Measurements from ENCODE around the gene KLF5.
"Not testable (repeated sequence)": the region's sequence is repeated elsewhere in the genome, so short reads cannot be mapped to it uniquely, and the experiment has no call there.

Gene KLF5

DNA sequence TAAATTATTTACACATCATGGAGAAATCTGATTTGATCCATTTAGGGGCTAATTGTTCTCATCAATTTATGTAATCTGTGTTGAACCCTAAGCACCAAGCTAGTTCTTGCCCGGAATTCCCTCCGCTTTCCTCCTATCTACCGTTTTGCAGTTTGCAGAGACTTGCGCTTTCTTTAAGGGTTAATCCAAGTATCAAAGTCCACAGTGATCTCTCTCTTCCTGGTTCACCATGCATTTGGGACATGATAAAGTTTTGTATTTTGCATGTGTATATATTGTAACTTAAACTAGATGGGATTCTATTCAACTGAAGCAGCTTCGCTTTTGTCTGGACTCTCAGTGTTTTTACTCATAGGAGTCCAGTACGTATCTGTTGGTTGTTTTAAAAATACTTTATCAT, 13.8 kb upstream of the KLF5 start:
- no peak for DNase-seq (ENCODE audit: low read depth, low spot score)
- in situ Hi-C loops (cut with HindIII; ENCODE audit: low sequenced_read_pairs), result no loop called here
- TF ChIP-seq, protein P1, sequence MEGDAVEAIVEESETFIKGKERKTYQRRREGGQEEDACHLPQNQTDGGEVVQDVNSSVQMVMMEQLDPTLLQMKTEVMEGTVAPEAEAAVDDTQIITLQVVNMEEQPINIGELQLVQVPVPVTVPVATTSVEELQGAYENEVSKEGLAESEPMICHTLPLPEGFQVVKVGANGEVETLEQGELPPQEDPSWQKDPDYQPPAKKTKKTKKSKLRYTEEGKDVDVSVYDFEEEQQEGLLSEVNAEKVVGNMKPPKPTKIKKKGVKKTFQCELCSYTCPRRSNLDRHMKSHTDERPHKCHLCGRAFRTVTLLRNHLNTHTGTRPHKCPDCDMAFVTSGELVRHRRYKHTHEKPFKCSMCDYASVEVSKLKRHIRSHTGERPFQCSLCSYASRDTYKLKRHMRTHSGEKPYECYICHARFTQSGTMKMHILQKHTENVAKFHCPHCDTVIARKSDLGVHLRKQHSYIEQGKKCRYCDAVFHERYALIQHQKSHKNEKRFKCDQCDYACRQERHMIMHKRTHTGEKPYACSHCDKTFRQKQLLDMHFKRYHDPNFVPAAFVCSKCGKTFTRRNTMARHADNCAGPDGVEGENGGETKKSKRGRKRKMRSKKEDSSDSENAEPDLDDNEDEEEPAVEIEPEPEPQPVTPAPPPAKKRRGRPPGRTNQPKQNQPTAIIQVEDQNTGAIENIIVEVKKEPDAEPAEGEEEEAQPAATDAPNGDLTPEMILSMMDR (IDR thresholded peaks at IDR 0.05; ENCODE audit: low read depth, low read length), result no peak
- H3K4me3 ChIP-seq (ENCODE audit: low read depth, low read length), result no peak overlapping the region

DNA sequence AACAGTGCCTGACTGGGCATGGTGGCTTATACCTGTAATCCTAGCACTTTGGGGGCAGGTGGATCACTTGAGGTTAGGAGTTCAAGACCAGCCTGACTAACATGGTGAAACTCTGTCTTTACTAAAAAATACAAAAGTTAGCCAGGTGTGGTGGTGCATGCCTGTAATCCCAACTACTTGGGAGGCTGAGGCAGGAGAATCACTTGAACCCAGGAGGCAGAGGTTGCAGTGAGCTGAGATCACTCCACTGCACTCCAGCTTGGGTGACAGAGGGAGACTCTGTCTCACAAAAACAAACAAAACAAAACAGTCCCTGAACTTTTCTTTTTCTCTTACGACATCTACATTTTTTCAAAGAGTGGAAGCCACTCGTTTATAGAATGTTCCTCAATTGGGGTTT, 10.2 kb upstream of the KLF5 start:
- DNase-seq (ENCODE audit: low read depth, low spot score); in situ Hi-C loops (cut with HindIII; ENCODE audit: low sequenced_read_pairs); H3K4me3 ChIP-seq (ENCODE audit: low read depth, low read length): not testable (repeated sequence)

DNA sequence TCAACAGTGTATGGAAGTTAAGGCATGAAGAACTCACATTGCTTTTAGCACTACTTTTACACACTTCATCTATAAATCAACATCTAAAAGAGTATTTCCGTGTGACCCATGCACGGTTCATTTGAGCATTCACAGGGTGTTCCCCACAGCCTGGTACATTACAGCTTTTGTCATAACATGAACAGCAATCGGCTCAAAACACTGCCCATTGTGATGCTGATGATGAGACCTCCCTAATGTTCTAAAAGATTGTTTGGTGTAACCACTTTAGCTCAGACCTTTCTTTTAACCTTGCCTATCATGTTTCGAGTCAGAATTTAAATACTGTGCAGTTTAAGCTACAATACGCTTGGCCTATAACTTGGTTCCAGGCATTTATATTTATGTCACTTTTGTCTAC, 4.1 kb upstream of the KLF5 start:
- TF ChIP-seq, protein P1 (IDR thresholded peaks at IDR 0.05; ENCODE audit: low read depth, low read length), result no peak
- in situ Hi-C loops (cut with HindIII; ENCODE audit: low sequenced_read_pairs), result no loop called here
- DNase-seq (ENCODE audit: low read depth, low spot score), result no peak
- H3K4me3 ChIP-seq (ENCODE audit: low read depth, low read length), result no peak overlapping the region

DNA sequence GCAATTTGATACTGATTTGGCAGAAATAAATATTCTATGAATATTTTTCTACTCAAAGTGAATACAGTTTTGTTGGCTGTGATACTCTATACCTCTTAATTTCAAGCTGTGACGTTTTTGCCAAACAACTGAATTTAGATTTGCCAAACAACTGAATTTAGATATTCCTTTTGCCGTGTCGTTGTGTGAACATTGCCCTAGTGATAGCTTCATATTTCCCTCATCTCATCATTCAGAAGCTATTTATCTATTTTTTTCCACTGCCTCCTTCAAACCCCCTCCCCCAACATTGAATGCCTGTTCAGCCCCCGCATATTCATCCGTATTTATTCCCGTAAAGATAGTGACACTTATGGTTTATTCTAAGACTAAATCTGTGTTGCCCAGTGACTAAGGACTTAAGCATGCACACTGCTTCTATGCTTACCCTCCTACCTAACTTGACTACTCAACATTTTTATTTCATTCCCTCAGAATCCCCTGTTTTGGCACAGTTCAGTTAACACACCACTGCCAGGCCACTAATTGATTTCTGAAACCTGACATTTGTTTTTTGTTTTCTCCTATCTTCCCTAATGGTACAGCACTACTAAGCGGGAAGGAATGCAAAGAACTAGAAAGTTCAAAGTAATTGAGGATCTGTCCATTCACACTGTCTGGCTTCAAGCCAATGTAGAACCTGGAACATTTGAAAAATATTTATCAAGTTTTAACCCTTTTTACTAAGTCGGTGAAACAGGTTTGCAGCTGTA, 2.8 kb upstream of the KLF5 start:
- H3K4me3 ChIP-seq (ENCODE audit: low read depth, low read length), result no peak overlapping the region
- DNase-seq (ENCODE audit: low read depth, low spot score), result peak; percentile 82
- TF ChIP-seq, protein P1 (IDR thresholded peaks at IDR 0.05; ENCODE audit: low read depth, low read length), result no peak
- in situ Hi-C loops (cut with HindIII; ENCODE audit: low sequenced_read_pairs), result no loop called here

DNA sequence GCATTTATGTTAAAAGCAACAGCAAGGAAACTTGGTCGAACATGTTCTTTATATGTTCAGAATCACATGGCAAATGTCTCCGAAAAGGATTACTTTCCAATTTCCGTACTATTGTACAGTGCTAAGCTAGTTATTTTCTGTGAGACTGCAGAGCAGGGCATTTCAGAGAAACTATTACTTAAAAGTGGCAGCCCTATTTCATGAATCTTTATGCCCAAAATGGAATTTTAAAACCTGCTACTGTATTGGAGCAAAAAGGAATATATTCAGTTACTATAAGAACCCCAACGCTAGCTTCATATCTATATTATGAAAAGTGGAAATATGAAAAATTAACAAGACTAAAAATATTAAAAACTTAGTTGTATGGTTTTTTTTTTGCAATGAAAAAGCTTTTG, 2.2 kb upstream of the KLF5 start:
- TF ChIP-seq, protein P1 (IDR thresholded peaks at IDR 0.05; ENCODE audit: low read depth, low read length), result no peak
- in situ Hi-C loops (cut with HindIII; ENCODE audit: low sequenced_read_pairs), result no loop called here
- no peak overlapping the region for H3K4me3 ChIP-seq (ENCODE audit: low read depth, low read length)
- DNase-seq (ENCODE audit: low read depth, low spot score), result no peak

DNA sequence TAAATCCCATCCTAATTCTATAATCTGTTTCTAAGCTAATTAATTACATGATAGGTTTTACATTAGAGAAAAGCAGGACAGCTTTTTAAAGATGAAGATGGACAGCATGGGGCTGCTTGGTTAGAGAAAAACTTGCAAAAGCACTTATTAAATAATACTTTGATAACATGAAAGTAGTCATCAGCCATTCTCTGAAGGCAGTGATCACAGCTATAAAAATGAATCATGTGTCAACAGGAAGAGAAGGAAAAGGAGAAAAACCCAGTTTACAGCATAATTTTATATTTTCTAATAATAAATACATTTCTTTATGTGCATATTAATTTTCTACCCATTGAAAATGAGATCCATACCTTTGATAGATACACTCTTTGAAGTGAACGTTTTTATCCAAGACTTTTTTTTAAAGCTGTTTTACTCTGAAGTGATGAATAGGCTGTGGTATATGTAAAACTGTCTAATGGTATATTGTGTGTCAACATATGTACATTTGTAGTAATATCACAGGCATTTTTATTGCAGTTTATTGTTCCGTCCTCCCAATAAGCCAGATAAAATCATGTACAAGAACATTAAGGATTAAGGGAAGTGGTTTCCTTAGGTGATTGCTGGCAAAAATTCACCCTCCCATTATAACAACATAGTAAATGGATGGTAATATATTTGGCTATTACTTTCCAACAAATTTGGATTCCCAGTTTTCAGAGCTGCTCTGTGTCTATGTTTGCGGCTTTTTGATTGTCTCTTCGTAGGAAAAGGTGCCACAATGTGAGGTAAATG, 1.3 kb upstream of the KLF5 start:
- no peak overlapping the region for H3K4me3 ChIP-seq (ENCODE audit: low read depth, low read length)
- TF ChIP-seq, protein P1 (IDR thresholded peaks at IDR 0.05; ENCODE audit: low read depth, low read length), result no peak
- DNase-seq (ENCODE audit: low read depth, low spot score), result no peak
- in situ Hi-C loops (cut with HindIII; ENCODE audit: low sequenced_read_pairs), result no loop called here

DNA sequence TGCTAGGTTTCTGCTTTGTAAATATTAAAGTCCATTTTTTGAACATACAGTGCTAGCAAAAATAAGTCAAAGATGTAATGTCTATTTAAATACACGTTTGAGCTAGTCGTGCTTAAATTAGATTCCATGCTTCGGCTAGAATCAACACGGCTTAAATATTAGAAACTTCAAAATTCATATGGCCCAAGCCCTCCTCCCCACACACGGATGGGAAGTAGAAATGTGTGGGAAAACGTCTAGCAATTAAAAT, 816 bp upstream of the KLF5 start:
- H3K4me3 ChIP-seq (ENCODE audit: low read depth, low read length), result peak overlapping the region; percentile 75
- TF ChIP-seq, protein P1 (IDR thresholded peaks at IDR 0.05; ENCODE audit: low read depth, low read length), result no peak

More for the DNA sequence above, 816 bp upstream of the KLF5 start:
- no peak for DNase-seq (ENCODE audit: low read depth, low spot score)
- in situ Hi-C loops (cut with HindIII; ENCODE audit: low sequenced_read_pairs), result no loop called here

Data from astrocyte of the spinal cord (primary cell).